ENCODE data around the gene ADCY1. TPM values are rescaled to one million over a fixed set of nuclear protein-coding genes. Genes with fewer than 3 reads are reported as not detected.

The ADCY1 gene
- total and polyA plus RNA-seq, 2 experiments from 2014 or later: 15.6 to 22.9 TPM

- DNase-seq (ENCODE audit: low read depth in 1 of 2, low spot score in 1 of 2): no peak
- Histone ChIP-seq H3K4me3 (no peak overlapping the region), H3K27me3 (no peaks in the 10 kb centered on the region), H3K27ac (no peak overlapping the region), H3K9me3 (ENCODE audit: low read depth) (no peaks in the 10 kb centered on the region), H3K36me3 (no peaks in the 10 kb centered on the region), H3K4me1 (ENCODE audit: low read depth) (no peaks in the 10 kb centered on the region)
- TF ChIP-seq, protein P1, sequence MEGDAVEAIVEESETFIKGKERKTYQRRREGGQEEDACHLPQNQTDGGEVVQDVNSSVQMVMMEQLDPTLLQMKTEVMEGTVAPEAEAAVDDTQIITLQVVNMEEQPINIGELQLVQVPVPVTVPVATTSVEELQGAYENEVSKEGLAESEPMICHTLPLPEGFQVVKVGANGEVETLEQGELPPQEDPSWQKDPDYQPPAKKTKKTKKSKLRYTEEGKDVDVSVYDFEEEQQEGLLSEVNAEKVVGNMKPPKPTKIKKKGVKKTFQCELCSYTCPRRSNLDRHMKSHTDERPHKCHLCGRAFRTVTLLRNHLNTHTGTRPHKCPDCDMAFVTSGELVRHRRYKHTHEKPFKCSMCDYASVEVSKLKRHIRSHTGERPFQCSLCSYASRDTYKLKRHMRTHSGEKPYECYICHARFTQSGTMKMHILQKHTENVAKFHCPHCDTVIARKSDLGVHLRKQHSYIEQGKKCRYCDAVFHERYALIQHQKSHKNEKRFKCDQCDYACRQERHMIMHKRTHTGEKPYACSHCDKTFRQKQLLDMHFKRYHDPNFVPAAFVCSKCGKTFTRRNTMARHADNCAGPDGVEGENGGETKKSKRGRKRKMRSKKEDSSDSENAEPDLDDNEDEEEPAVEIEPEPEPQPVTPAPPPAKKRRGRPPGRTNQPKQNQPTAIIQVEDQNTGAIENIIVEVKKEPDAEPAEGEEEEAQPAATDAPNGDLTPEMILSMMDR (IDR thresholded peaks at IDR 0.05; ENCODE audit: low read depth, low read length): no peak
Observed at GRCh38 chr7:45623740-45624391, 49.7 kb downstream of the ADCY1 start.

DNA sequence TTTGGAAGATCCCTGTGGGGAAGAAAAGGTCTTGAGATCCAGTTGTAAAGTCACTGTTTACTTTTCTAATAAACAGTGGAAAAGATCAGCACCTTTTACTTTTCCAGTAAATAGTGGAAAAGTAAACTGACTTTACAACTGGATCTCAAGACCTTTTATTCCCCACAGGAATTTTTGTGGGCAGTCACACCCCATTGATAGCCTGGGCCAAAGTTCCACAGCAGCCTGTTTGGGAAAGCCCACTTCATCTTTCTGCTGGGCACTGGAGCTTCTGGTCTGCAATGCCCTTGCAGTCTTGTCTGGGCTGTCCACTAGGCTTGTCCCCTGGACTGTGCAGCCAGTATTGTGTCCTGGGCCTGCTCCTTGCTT, 50.2 kb downstream of the ADCY1 start:
- TF ChIP-seq, protein P1 (IDR thresholded peaks at IDR 0.05; ENCODE audit: low read depth, low read length): no peak
- no peak for DNase-seq (ENCODE audit: low read depth in 1 of 2, low spot score in 1 of 2)
- Histone ChIP-seq H3K27me3 (no peaks in the 10 kb centered on the region), H3K27ac (no peak overlapping the region), H3K36me3 (no peaks in the 10 kb centered on the region), H3K4me3 (no peak overlapping the region), H3K4me1 (ENCODE audit: low read depth) (no peaks in the 10 kb centered on the region), H3K9me3 (ENCODE audit: low read depth) (no peaks in the 10 kb centered on the region)

- Histone ChIP-seq H3K27ac (no peak overlapping the region), H3K36me3 (no peaks in the 10 kb centered on the region), H3K4me1 (ENCODE audit: low read depth) (no peaks in the 10 kb centered on the region), H3K27me3 (no peaks in the 10 kb centered on the region), H3K4me3 (no peak overlapping the region), H3K9me3 (ENCODE audit: low read depth) (no peaks in the 10 kb centered on the region)
- TF ChIP-seq, protein P1 (IDR thresholded peaks at IDR 0.05; ENCODE audit: low read depth, low read length): no peak
- DNase-seq (ENCODE audit: low read depth in 1 of 2, low spot score in 1 of 2): no peak
Observed at GRCh38 chr7:45625067-45625466, 50.9 kb downstream of the ADCY1 start.

- no peak for DNase-seq (ENCODE audit: low read depth in 1 of 2, low spot score in 1 of 2)
- Histone ChIP-seq H3K27ac (no peak overlapping the region), H3K36me3 (no peaks in the 10 kb centered on the region), H3K27me3 (no peaks in the 10 kb centered on the region), H3K4me3 (no peak overlapping the region), H3K9me3 (ENCODE audit: low read depth) (no peaks in the 10 kb centered on the region), H3K4me1 (ENCODE audit: low read depth) (no peaks in the 10 kb centered on the region)
- TF ChIP-seq, protein P1 (IDR thresholded peaks at IDR 0.05; ENCODE audit: low read depth, low read length): no peak
Observed at GRCh38 chr7:45625714-45626440, 51.7 kb downstream of the ADCY1 start.

DNA sequence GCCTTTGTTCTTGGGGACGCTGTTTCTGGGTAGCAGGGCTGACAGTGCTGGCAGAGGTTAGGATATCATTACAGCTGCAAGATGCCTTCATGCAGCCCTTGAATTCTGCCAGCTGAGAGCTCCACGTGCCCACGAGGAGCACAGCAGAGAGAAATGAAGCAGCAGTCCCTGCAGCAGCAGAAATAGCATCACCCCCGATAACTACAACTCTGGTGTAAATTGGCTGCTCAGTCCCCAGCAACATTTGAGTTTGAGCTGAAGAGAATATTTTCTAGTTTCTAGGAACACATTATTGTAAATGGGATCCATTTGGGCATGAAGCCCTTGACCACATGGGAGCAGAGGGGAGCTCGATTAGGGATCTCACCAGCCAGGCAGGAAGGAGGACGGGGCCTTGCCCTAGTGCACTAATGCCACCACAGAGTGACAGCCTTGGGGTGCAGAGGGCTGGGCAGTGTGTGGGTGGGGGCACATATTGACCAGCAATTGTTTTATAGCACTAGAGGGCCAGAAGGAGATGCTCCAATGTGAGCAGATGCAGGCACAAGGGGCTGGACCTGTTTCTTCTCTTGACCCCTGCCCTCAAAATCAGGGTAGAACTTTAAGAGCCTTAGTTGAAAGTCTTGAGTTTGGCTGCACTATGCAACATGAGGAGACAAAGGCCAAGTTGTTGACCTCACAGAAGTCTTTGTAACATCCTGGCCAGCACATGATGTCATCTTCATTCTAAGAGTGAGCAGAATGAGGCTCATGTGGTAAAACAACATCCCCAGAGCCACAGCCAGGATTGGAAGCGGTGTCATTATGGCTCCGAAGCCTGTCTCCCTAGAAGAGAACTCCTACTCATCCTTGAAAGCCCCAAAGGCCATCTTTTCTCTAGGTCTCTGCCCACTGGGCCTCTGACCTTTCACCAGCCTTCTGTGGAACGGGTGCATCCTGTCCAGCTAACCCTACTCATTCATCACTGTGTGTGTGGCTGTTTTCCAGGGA, 52.6 kb downstream of the ADCY1 start:
- Histone ChIP-seq H3K27me3 (no peaks in the 10 kb centered on the region), H3K4me3 (no peak overlapping the region), H3K36me3 (no peaks in the 10 kb centered on the region), H3K9me3 (ENCODE audit: low read depth) (no peaks in the 10 kb centered on the region), H3K27ac (no peak overlapping the region), H3K4me1 (ENCODE audit: low read depth) (no peaks in the 10 kb centered on the region)
- TF ChIP-seq, protein P1 (IDR thresholded peaks at IDR 0.05; ENCODE audit: low read depth, low read length): no peak
- DNase-seq (ENCODE audit: low read depth in 1 of 2, low spot score in 1 of 2): no peak

Measured in cardiac muscle cell (in vitro differentiated cells and primary cell).